HepG2 (cell line): ENCODE measurements around the gene SLC17A9. TPM values are rescaled to one million over a fixed set of nuclear protein-coding genes. Genes with fewer than 3 reads are reported as not detected.

Experiments used
- ATAC-seq: fragments of 200-7000 bp; cut with Tn5 transposase; 3 replicates; pipeline ENCODE4 v1.9.1; 2020; ENCODE audit warnings: mild to moderate bottlenecking, moderate library complexity
- BruUV-seq: library from RNA; stranded (reverse); fragments of 400-500 nt; replicated peaks from 2 replicates; lab custom pipeline; 2021; lab: Mats Ljungman, UMichigan
- CTCF ChIA-PET: fragments of 300-600 bp; formaldehyde crosslinking; extraction: SDS; loops from one replicate; lab custom pipeline; 2021; ENCODE audit warnings: low total read pairs, inconsistent platforms, low intra/inter-chr PET ratio; lab: Yijun Ruan, JAX
- POLR2A ChIA-PET: fragments of 350-600 bp; sonication (Branson Sonifier 250); formaldehyde crosslinking; loops from one replicate; lab custom pipeline; 2020; ENCODE audit warnings: antibody characterized with exemption, inconsistent platforms; lab: Yijun Ruan, JAX
- DNase-seq: peaks from one replicate; pipeline ENCODE4 v3.0.0-alpha.2; 2015; ENCODE audit warnings: low spot score
- FAIRE-seq: peaks from 3 replicates; lab custom pipeline; 2011; peaks lifted over from hg19 to GRCh38; lab: Jason Lieb, UNC
- H2AFZ ChIP-seq: one replicate; pipeline ENCODE4 v1.6.1; 2011; ENCODE audit warnings: low read length, inconsistent platforms
- H3K27ac ChIP-seq: fragments of 300-600 bp; 3 replicates; pipeline ENCODE4 v1.8.0; 2011; ENCODE audit warnings: mixed run types, mild to moderate bottlenecking, mixed read lengths, low read length, inconsistent platforms; ENCODE audit not compliant: insufficient read depth; ENCODE audit errors: extremely low read length
- H3K27me3 ChIP-seq, 2 experiments: fragments of 200-600 bp in 1 of 2; 2 replicates in 1 of 2; 3 replicates in 1 of 2; pipeline versions ENCODE4 v1.6.0 to v1.8.0; 2011; ENCODE audit warnings: low read length in 2 of 2, mild to moderate bottlenecking in 2 of 2, moderate library complexity in 2 of 2, inconsistent platforms in 1 of 2; ENCODE audit not compliant: insufficient read depth in 2 of 2, control insufficient read depth in 1 of 2
- H3K36me3 ChIP-seq, 2 experiments: fragments of 200-600 bp in 1 of 2; replicated peaks in 1 of 2; 2 replicates in 1 of 2; 3 replicates in 1 of 2; pipeline versions ENCODE4 v1.5.1 to v1.8.0; 2011; ENCODE audit warnings: low read length in 2 of 2, inconsistent platforms in 1 of 2; ENCODE audit not compliant: insufficient read depth in 2 of 2, control insufficient read depth in 1 of 2
- H3K4me1 ChIP-seq: 2 replicates; pipeline ENCODE4 v1.5.1; 2012; ENCODE audit warnings: low read length, inconsistent platforms; ENCODE audit not compliant: insufficient read depth
- H3K4me2 ChIP-seq: 2 replicates; pipeline ENCODE4 v1.6.0; 2011; ENCODE audit warnings: low read depth, low read length, inconsistent platforms
- H3K4me3 ChIP-seq, 3 experiments: fragments of 200-600 bp in 1 of 3; sonication (generic), shearing (Covaris generic) in 1 of 3; replicated peaks in 1 of 3; 2 replicates each; pipeline ENCODE4 v1.5.1; 2011 to 2016; ENCODE audit warnings: low read length in 3 of 3, inconsistent platforms in 2 of 3, low read depth in 2 of 3, mild to moderate bottlenecking in 2 of 3, control low read depth in 1 of 3, mixed read lengths in 1 of 3; ENCODE audit not compliant: insufficient read depth in 1 of 3
- H3K79me2 ChIP-seq: one replicate; pipeline ENCODE4 v1.6.1; 2011; ENCODE audit warnings: low read length, inconsistent platforms; ENCODE audit not compliant: insufficient read depth
- H3K9ac ChIP-seq: 2 replicates; pipeline ENCODE4 v1.6.0; 2011; ENCODE audit warnings: mild to moderate bottlenecking, low read depth, low read length, inconsistent platforms; ENCODE audit not compliant: insufficient read depth
- H3K9me3 ChIP-seq: 2 replicates; pipeline ENCODE4 v1.5.1; 2012; ENCODE audit warnings: mild to moderate bottlenecking, low read length
- H4K20me1 ChIP-seq: 2 replicates; pipeline ENCODE4 v1.6.0; 2011; ENCODE audit warnings: inconsistent platforms, mild to moderate bottlenecking, low read length, moderate library complexity; ENCODE audit not compliant: insufficient read depth
- EZH2 ChIP-seq: conservative IDR thresholded peaks from 2 replicates; pipeline ENCODE4 v1.6.1; 2012; ENCODE audit warnings: mild to moderate bottlenecking, low read depth, low read length, moderate library complexity
- MYC ChIP-seq: sonication (generic); formaldehyde crosslinking; IDR thresholded peaks from 2 replicates; pipeline ENCODE4 v1.9.0; 2021; ENCODE audit warnings: missing genetic modification reagents, borderline replicate concordance
- SNRNP70 ChIP-seq: fragments of 200-400 bp; formaldehyde crosslinking; IDR thresholded peaks from 2 replicates; pipeline ENCODE4 v1.6.1; 2017; ENCODE audit warnings: mild to moderate bottlenecking, low read depth, low read length, moderate library complexity
- ZFP37 ChIP-seq: sonication (generic); formaldehyde crosslinking; IDR thresholded peaks from 2 replicates; pipeline ENCODE4 v1.4.0; 2020; ENCODE audit warnings: missing genetic modification reagents, borderline replicate concordance
- ZFYVE20 ChIP-seq: sonication (generic); formaldehyde crosslinking; IDR thresholded peaks from 2 replicates; pipeline ENCODE4 v1.8.0; 2023; ENCODE audit warnings: low read depth, mild to moderate bottlenecking, moderate library complexity, missing genetic modification reagents, borderline replicate concordance
- ZNF879 ChIP-seq: sonication (generic); formaldehyde crosslinking; IDR thresholded peaks from 2 replicates; pipeline ENCODE4 v1.8.1; 2023; ENCODE audit warnings: missing genetic modification reagents
- WGBS: methylation state at CpG from one replicate; pipeline ENCODE4 v1.1.6; 2017; ENCODE audit warnings: low lambda C conversion rate; 5-methylcytosine and 5-hydroxymethylcytosine counted together
- in situ Hi-C: cut with HindIII; loops from 2 replicates; pipeline ENCODE4 v1.10.0; 2017; ENCODE audit warnings: low pct_unique_long_range_greater_than_20kb; ENCODE audit not compliant: extremely low pct_ligation_motif_present
- intact Hi-C: fragments of 100-400 bp; cut with micrococcal nuclease; formaldehyde crosslinking; loops from one replicate; pipeline ENCODE4 v1.10.0; 2022; ENCODE audit not compliant: unreplicated experiment
- polyA plus RNA-seq, 8 experiments: library from polyadenylated mRNA; depleted of rRNA in 3 of 8; stranded (reverse) in 7 of 8; unstranded in 1 of 8; fragments of >200 nt; fragmentation: Illumina TruSeq in 4 of 8; extraction: Trizol in 4 of 8; gene quantifications; 2 replicates each; pipeline versions ENCODE4 v1.2.1 to v1.2.3, GENCODE V29; 2011 to 2016; ENCODE audit warnings: low read depth in 4 of 8, missing spikeins in 1 of 8, mixed read lengths in 1 of 8; ENCODE audit not compliant: insufficient read depth in 1 of 8
- total RNA-seq, 5 experiments: library from RNA; depleted of rRNA; stranded (reverse); fragments of >200 nt; fragmentation: Illumina TruSeq; extraction: Trizol; gene quantifications; 2 replicates each; pipeline ENCODE4 v1.2.3, GENCODE V29; 2016; ENCODE audit warnings: low read depth in 1 of 5
- TF ChIP-seq, protein P1 (sequence below): sonication (generic); formaldehyde crosslinking; IDR thresholded peaks from 2 replicates; pipeline ENCODE4 v1.5.1; 2020; ENCODE audit warnings: missing genetic modification reagents, mild to moderate bottlenecking, borderline replicate concordance
- TF ChIP-seq, protein P2 (sequence below): sonication (generic); formaldehyde crosslinking; IDR thresholded peaks from 2 replicates; pipeline ENCODE4 v1.5.1; 2020; ENCODE audit warnings: missing genetic modification reagents, mild to moderate bottlenecking, borderline replicate concordance
- TF ChIP-seq, protein P3 (sequence below): IDR thresholded peaks from 2 replicates; pipeline ENCODE4 v1.6.1; 2016; ENCODE audit warnings: missing compliant biosample characterization, missing genetic modification reagents, borderline replicate concordance
- TF ChIP-seq, protein P4 (sequence below): sonication (generic); formaldehyde crosslinking; IDR thresholded peaks from 2 replicates; pipeline ENCODE4 v1.4.0; 2020; ENCODE audit warnings: missing genetic modification reagents
- TF ChIP-seq, protein P5 (sequence below): sonication (generic); formaldehyde crosslinking; IDR thresholded peaks from 2 replicates; pipeline ENCODE4 v1.9.0; 2021; ENCODE audit warnings: missing genetic modification reagents, mild to moderate bottlenecking, borderline replicate concordance

Gene SLC17A9
- total and polyA plus RNA-seq, 2 of the 13 experiments (the other 11 are each of a cell fraction or from before 2014, with no cell fraction given), result 110 to 191 TPM

DNA sequence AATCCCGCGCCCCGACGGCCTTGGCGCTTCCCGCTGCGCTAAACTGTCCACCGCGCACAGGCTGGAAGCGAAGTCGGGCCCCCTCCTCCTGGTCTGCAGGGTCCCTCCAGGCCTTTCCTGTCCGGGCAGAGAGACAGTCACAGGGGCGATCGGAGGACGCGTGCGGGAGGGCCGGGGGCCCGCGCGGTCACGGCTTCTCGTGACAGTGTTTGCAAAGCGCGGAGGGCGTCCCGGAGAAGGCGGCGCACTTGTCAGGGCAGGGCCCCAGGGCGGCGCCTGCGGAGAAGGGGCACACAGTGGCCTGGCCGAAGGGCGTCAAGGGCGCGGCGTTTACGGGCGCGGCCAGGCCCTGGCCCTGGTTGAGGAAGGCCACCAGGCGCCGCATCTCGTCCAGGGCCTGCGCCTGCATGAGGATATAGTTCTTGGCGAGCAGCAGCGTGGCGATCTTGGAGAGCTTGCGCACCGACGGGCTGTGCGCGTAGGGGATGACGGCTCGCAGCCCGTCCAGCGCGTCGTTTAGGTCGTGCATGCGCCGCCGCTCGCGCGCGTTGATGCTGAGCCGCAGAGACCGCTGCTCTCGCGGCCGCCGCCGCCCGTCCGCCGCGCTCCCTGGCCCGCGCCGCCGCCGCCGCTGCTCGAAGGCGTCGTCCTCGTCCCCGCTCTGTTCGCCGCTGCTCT is 53.5 kb downstream of the SLC17A9 start (continued):
- TF ChIP-seq ZNF879 (CRISPR knock-in tag) (no peak), EZH2 (peak; percentile 92)
- TF ChIP-seq, protein P1, sequence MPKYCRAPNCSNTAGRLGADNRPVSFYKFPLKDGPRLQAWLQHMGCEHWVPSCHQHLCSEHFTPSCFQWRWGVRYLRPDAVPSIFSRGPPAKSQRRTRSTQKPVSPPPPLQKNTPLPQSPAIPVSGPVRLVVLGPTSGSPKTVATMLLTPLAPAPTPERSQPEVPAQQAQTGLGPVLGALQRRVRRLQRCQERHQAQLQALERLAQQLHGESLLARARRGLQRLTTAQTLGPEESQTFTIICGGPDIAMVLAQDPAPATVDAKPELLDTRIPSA, result no peak

DNA sequence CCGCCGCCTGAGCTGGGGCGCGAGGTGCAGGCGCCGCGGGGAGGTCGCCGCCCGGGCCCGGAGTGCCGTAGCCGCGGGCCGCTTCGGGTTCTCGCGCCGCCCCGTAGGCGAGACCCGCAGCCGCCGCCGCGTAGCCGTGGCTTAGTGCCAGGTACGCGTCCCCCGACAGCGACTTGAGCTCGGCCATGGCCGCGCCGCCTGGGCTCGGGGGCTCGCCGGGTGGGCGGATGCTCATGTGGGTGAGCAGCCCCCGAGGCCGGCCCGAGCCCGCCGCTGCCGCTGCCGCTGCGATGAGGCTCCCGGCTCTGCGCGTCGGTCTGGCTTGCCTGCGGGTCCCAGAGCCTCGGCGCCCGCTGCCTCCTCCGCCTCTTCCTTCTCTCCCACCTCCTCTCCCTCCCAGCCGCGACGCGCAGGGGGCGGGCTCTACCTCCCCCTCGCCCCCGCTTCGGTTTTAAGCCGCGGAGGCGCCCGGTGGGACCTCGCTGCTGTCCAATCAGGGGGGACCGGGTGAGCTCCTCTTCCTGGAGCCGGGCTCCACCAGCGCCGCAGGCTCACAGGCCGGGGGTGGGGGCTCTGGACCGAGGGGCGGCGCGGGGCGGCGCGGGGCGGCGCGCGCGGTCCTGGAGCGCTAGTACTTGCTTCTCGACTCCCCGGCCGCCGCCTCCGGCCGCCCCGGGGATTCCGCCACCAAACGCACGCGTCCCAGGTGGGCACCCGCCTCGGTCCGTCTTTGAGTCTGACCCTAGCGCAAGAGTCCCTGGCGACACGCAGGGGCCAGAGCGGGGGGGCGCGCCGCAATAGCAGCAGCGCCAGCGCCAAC is 54.2 kb downstream of the SLC17A9 start, which contains the start of gene BHLHE23:
Gene BHLHE23 (minus strand): TSS at position 425 of the 820 bp plus-strand sequence. CDS start 190 bp downstream, at position 235.
- peaks cover 20% of the 10 kb centered on the region for H3K4me1 ChIP-seq
- H4K20me1 ChIP-seq, result peaks cover 5% of the 10 kb centered on the region; the same call in 1 of the 2 replicates
- H3K27me3 ChIP-seq, result peaks cover 32 to 94% of the 10 kb centered on the region in 2 experiments
- no peak within 1 kb of the TSS for H3K27ac ChIP-seq
- no peak within 1 kb of the TSS for H3K4me2 ChIP-seq
- no peaks in the 10 kb centered on the region for H3K79me2 ChIP-seq
- BruUV-seq, result no TSS peak
- WGBS, result 21% methylated on average over 71 of the region's 110 CpGs
- H3K9ac ChIP-seq, result no peak within 1 kb of the TSS
- DNase-seq (no peak), ATAC-seq (no peak), FAIRE-seq (no peak)
- ChIA-PET CTCF (no interaction called here), POLR2A (no interaction called here)
- H3K36me3 ChIP-seq, result no peaks in the 10 kb centered on the region
- in situ Hi-C loops (no loop called here), intact Hi-C loops (no loop called here)
- no peaks in the 10 kb centered on the region for H3K9me3 ChIP-seq
- no peak within 1 kb of the TSS; a peak in 1 of 6 replicates for H3K4me3 ChIP-seq
- no peak within 1 kb of the TSS for H2AFZ ChIP-seq
- TF ChIP-seq, protein P2, sequence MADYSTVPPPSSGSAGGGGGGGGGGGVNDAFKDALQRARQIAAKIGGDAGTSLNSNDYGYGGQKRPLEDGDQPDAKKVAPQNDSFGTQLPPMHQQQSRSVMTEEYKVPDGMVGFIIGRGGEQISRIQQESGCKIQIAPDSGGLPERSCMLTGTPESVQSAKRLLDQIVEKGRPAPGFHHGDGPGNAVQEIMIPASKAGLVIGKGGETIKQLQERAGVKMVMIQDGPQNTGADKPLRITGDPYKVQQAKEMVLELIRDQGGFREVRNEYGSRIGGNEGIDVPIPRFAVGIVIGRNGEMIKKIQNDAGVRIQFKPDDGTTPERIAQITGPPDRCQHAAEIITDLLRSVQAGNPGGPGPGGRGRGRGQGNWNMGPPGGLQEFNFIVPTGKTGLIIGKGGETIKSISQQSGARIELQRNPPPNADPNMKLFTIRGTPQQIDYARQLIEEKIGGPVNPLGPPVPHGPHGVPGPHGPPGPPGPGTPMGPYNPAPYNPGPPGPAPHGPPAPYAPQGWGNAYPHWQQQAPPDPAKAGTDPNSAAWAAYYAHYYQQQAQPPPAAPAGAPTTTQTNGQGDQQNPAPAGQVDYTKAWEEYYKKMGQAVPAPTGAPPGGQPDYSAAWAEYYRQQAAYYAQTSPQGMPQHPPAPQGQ (CRISPR knock-in tag), result no peak
- TF ChIP-seq, protein P3, sequence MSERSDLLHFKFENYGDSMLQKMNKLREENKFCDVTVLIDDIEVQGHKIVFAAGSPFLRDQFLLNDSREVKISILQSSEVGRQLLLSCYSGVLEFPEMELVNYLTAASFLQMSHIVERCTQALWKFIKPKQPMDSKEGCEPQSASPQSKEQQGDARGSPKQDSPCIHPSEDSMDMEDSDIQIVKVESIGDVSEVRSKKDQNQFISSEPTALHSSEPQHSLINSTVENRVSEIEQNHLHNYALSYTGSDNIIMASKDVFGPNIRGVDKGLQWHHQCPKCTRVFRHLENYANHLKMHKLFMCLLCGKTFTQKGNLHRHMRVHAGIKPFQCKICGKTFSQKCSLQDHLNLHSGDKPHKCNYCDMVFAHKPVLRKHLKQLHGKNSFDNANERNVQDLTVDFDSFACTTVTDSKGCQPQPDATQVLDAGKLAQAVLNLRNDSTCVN, result no peak
- TF ChIP-seq ZFYVE20 (CRISPR knock-in tag) (no peak), SNRNP70 (no peak), EZH2 (0 out of 2 replicates have a peak, but pooled peaks have one; percentile 62), MYC (CRISPR knock-in tag) (0 out of 2 replicates have a peak, but pooled peaks have one; percentile 15), ZFP37 (CRISPR knock-in tag) (no peak)
- TF ChIP-seq, protein P4, sequence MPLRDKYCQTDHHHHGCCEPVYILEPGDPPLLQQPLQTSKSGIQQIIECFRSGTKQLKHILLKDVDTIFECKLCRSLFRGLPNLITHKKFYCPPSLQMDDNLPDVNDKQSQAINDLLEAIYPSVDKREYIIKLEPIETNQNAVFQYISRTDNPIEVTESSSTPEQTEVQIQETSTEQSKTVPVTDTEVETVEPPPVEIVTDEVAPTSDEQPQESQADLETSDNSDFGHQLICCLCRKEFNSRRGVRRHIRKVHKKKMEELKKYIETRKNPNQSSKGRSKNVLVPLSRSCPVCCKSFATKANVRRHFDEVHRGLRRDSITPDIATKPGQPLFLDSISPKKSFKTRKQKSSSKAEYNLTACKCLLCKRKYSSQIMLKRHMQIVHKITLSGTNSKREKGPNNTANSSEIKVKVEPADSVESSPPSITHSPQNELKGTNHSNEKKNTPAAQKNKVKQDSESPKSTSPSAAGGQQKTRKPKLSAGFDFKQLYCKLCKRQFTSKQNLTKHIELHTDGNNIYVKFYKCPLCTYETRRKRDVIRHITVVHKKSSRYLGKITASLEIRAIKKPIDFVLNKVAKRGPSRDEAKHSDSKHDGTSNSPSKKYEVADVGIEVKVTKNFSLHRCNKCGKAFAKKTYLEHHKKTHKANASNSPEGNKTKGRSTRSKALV (CRISPR knock-in tag), result 0 out of 2 replicates have a peak, but pooled peaks have one; percentile 41
- TF ChIP-seq, protein P5, sequence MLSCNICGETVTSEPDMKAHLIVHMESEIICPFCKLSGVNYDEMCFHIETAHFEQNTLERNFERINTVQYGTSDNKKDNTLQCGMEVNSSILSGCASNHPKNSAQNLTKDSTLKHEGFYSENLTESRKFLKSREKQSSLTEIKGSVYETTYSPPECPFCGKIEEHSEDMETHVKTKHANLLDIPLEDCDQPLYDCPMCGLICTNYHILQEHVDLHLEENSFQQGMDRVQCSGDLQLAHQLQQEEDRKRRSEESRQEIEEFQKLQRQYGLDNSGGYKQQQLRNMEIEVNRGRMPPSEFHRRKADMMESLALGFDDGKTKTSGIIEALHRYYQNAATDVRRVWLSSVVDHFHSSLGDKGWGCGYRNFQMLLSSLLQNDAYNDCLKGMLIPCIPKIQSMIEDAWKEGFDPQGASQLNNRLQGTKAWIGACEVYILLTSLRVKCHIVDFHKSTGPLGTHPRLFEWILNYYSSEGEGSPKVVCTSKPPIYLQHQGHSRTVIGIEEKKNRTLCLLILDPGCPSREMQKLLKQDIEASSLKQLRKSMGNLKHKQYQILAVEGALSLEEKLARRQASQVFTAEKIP (CRISPR knock-in tag), result no peak
